GM12874 (cell line): ENCODE results near the gene ADAM17.

Source experiments
- TF ChIP-seq, protein P1 (sequence below): IDR thresholded peaks from 2 replicates; pipeline ENCODE4 v1.5.1; 2011; ENCODE audit warnings: low read depth, mild to moderate bottlenecking, control low read depth, low read length, moderate library complexity; ENCODE audit not compliant: insufficient read depth

The ADAM17 gene

DNA sequence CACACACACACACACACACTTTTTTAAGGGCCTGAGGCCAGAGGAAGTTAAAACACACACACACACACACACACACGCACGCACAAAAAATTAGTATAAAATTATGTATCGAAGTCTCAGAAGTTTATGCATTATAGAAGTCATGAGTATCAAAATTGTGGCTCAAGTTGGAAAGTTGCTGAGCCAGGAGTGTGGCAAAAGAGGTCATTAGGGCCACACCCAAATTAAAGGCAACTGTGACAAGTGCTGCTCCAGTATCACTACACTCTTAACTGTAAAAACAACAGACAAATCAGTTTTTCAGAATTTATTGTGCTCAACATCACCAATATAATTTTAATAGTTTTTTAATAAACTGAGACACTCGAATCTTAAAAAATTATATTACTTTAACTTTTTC, 38.3 kb upstream of the ADAM17 start:
- TF ChIP-seq, protein P1, sequence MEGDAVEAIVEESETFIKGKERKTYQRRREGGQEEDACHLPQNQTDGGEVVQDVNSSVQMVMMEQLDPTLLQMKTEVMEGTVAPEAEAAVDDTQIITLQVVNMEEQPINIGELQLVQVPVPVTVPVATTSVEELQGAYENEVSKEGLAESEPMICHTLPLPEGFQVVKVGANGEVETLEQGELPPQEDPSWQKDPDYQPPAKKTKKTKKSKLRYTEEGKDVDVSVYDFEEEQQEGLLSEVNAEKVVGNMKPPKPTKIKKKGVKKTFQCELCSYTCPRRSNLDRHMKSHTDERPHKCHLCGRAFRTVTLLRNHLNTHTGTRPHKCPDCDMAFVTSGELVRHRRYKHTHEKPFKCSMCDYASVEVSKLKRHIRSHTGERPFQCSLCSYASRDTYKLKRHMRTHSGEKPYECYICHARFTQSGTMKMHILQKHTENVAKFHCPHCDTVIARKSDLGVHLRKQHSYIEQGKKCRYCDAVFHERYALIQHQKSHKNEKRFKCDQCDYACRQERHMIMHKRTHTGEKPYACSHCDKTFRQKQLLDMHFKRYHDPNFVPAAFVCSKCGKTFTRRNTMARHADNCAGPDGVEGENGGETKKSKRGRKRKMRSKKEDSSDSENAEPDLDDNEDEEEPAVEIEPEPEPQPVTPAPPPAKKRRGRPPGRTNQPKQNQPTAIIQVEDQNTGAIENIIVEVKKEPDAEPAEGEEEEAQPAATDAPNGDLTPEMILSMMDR = no peak

DNA sequence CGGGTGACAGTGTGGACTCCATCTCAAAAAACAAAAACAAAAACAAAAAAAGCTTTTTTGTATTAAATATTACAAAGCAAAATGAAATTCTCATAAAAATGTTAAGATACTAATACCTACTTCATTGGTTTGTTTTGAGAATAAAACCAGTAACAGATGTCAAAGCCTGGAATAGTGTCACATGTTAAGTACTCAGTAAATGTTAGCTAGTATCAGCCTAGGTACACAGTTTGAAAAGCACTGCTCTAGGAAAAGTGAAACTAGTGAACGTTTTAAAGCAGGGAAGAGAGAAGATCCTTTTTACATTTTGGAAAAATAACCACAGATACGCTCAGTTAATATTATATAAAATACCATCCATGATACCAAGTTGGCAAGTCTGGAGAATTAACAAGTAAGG, 37.1 kb upstream of the ADAM17 start:
- TF ChIP-seq, protein P1 = no peak

DNA sequence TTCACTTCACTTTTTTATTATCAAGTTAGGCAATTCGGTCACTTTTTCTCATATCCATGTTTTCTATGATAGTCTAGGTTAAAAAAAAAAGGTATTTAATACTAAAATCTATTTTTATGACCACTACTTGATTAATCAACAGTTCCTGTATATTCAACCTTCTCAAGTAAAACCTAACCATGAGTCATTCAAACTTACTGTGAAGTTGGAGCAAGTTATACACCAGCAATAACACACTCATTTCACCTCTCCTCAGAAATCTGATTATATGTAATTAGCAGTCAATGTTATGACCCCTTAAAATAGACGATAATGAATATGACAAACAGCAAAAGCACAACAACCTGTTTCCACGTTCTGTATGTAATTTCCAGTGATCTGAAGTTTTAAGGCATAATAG, 35.0 kb upstream of the ADAM17 start:
- TF ChIP-seq, protein P1 = no peak

DNA sequence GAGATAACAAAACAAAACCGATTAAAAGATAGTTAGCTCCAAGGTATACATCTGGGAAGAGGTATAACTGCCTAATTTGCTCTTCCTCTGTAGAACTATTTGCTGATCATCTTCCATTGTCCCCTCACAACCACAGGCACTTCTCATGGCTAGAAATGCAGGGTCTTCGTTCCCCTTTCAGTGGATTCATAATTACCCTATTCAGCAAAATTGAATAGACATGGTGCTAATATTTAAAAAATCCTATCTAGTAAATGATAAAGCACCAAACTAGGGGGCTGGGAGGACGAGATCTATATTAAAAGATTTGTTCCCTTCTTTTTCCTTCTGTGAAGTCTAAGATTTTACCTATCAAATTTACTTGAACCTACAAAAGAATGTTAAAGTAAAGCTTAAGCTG, 30.8 kb upstream of the ADAM17 start:
- TF ChIP-seq, protein P1 = no peak

DNA sequence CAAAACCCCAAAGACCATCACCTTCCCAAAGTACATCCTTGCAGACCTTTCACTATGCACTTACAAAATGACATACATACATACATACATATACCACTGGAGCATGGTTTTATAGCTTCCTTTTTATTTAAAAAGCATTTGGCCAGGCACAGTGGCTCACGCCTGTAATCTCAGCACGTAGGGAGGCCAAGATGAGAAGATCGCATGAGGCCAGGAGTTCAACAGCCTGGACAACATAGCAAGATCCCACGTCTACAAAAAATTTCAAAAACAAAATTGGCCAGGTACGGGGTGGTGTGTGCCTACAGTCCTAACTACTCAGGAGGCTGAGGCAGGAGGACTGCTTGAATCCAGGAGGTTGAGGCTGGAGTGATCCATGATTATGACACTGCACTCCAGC, 29.9 kb upstream of the ADAM17 start:
- TF ChIP-seq, protein P1 = no peak

DNA sequence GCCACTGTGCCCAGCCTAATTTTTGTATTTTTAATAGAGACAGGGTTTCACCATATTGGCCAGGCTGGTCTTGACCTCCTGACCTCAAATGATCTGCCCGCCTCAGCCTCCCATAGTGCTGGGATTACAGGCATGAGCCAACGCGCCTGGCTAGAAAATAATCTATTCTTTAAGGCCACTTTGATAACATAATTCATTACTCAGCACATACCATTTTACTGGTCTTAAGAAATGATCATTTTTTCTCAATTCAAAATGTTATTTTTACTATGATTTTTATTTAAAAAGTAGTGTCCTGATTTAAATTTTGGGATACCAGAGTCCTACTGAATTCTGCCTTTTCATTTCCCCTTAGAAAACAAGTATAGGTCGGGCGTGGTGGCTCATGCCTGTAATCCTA, 27.0 kb upstream of the ADAM17 start:
- TF ChIP-seq, protein P1 = no peak

DNA sequence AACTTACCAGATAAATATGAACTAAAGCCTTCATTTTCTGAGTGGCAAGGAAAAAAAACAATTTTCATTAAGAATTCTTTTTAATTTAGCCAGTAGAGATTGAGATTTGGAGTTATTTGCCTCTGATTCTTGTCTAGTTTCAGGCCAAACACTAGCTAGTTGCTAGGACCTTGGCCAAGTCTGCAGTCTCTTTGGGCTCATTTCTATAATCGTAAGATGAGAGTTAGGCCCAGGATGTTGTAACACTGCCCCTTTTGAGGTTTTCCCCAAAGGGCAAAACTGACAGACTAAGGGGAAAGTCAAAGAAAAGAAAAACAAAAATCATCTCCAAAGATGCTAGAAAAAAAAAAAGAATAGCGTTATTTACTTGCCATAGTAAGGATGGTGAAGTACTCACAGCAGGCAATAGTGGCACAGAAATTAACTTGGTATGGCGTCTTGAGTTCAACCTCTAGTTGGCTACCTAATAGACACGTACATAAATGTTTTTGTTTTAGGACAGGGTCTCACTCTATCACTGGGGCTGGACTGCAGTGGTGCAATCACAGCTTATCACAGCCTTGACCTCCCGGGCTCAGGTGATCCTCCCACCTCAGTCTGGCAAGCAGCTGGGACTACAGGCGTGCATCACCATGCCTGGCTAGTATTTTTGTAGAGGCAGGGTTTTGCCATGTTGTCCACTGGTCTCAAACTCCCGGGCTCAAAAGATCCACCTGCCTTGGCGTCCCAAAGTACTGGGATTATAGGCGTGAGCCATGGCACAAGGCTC, 23.0 kb upstream of the ADAM17 start:
- TF ChIP-seq, protein P1 = no peak
